SH-SY5Y (cell line): ENCODE results near the gene SURF6.

Experiments
- GATA2 ChIP-seq: IDR thresholded peaks from 2 replicates; pipeline ENCODE4 v1.6.1; 2011; ENCODE audit warnings: mild to moderate bottlenecking, low read depth, low read length
- GATA3 ChIP-seq: IDR thresholded peaks from 2 replicates; pipeline ENCODE4 v1.6.1; 2011; ENCODE audit warnings: low read depth, mild to moderate bottlenecking, low read length, moderate library complexity

DNA sequence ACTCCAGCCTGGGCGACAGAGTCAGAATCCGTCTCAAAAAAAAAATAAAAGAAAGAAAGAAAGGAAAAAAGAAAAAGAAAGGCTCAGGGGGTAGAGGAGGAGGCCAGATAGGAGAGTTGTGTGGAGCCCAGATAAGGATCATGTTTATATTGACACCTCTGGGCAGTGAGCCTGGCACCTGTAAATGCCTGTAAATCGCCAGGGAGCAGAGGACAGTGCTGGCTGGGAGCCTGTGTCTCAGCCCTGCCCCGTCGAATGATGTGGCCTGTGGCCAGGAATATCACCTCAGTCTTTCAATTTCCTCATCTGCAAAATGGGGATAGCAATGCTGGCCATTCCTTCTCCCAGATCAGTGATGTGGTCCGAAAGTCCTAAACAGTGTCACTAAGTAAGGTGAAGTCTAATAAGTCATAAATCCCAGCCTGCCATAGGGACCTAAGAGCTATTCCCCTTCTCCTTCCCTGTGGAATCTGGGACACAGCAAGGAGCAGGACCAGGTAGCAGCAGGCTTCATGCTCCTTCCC lies 50.7 kb downstream of the SURF6 start:
- TF ChIP-seq GATA2 (no peak), GATA3 (no peak)
